Neuronal stem cell (in vitro differentiated cells): ENCODE data around the gene PLXNA4.

Experiments
- DNase-seq: peaks from one replicate; pipeline ENCODE4 v3.0.0-alpha.2; 2013; ENCODE audit warnings: low spot score
- H2AFZ ChIP-seq: one replicate; pipeline ENCODE4 v1.6.1; 2013; ENCODE audit warnings: mild to moderate bottlenecking, low read length, inconsistent platforms
- H2AK5ac ChIP-seq: 2 replicates; pipeline ENCODE4 v1.6.1; 2013; ENCODE audit warnings: low read depth, mild to moderate bottlenecking, inconsistent platforms, low read length, moderate library complexity, mixed read lengths
- H2BK120ac ChIP-seq: 2 replicates; pipeline ENCODE4 v1.6.1; 2013; ENCODE audit warnings: low read depth, mild to moderate bottlenecking, inconsistent platforms, low read length, moderate library complexity, mixed read lengths
- H2BK12ac ChIP-seq: one replicate; pipeline ENCODE4 v1.6.1; 2013; ENCODE audit warnings: low read length, inconsistent platforms
- H2BK15ac ChIP-seq: 2 replicates; pipeline ENCODE4 v1.6.1; 2013; ENCODE audit warnings: mild to moderate bottlenecking, low read length, inconsistent platforms, mixed read lengths
- H2BK5ac ChIP-seq: one replicate; pipeline ENCODE4 v1.6.1; 2013; ENCODE audit warnings: inconsistent platforms, mild to moderate bottlenecking, low read length, moderate library complexity
- H3K14ac ChIP-seq: one replicate; pipeline ENCODE4 v1.6.1; 2013; ENCODE audit warnings: low read length, inconsistent platforms
- H3K18ac ChIP-seq: 2 replicates; pipeline ENCODE4 v1.6.1; 2013; ENCODE audit warnings: low read length, inconsistent platforms
- H3K23ac ChIP-seq: 2 replicates; pipeline ENCODE4 v1.6.1; 2013; ENCODE audit warnings: low read depth, mild to moderate bottlenecking, mixed read lengths, low read length, inconsistent platforms; ENCODE audit not compliant: poor library complexity
- H3K27ac ChIP-seq: replicated peaks from 3 replicates; pipeline ENCODE4 v1.5.1; 2013; ENCODE audit warnings: low read length, inconsistent platforms
- H3K27me3 ChIP-seq, 3 experiments: 2 replicates each; pipeline ENCODE4 v1.6.1; 2013; ENCODE audit warnings: low read length in 3 of 3, mild to moderate bottlenecking in 2 of 3, inconsistent platforms in 1 of 3, low read depth in 1 of 3, mixed read lengths in 1 of 3, moderate library complexity in 1 of 3; ENCODE audit not compliant: control insufficient read depth in 3 of 3, insufficient read depth in 3 of 3
- H3K36me3 ChIP-seq, 2 donors: replicated peaks in 1 of 2; 2 replicates each; pipeline ENCODE4 v1.6.1; 2013; ENCODE audit warnings: low read length in 2 of 2; ENCODE audit not compliant: control insufficient read depth in 2 of 2, insufficient read depth in 2 of 2
- H3K4ac ChIP-seq: 2 replicates; pipeline ENCODE4 v1.6.1; 2013; ENCODE audit warnings: inconsistent platforms, mild to moderate bottlenecking, low read length, moderate library complexity
- H3K4me1 ChIP-seq, 2 donors: 1 replicate in 1 of 2; 2 replicates in 1 of 2; pipeline ENCODE4 v1.6.1; 2013; ENCODE audit warnings: low read length in 2 of 2, low read depth in 1 of 2; ENCODE audit not compliant: control insufficient read depth in 2 of 2, insufficient read depth in 1 of 2
- H3K4me2 ChIP-seq: one replicate; pipeline ENCODE4 v1.6.1; 2013; ENCODE audit warnings: mild to moderate bottlenecking, low read length, inconsistent platforms; ENCODE audit not compliant: insufficient read depth, poor library complexity, severe bottlenecking
- H3K4me3 ChIP-seq, 2 donors: 2 replicates each; pipeline ENCODE4 v1.5.1; 2013; ENCODE audit warnings: low read length in 2 of 2, mild to moderate bottlenecking in 2 of 2, inconsistent platforms in 1 of 2, moderate library complexity in 1 of 2
- H3K79me1 ChIP-seq: one replicate; pipeline ENCODE4 v1.6.1; 2013; ENCODE audit warnings: low read depth, mild to moderate bottlenecking, inconsistent platforms, low read length, moderate library complexity
- H3K9ac ChIP-seq: one replicate; pipeline ENCODE4 v1.6.1; 2013; ENCODE audit warnings: mild to moderate bottlenecking, low read depth, low read length, inconsistent platforms; ENCODE audit not compliant: poor library complexity
- H3K9me3 ChIP-seq, 2 donors: replicated peaks in 1 of 2; 2 replicates each; pipeline versions ENCODE3 to v1.6.1; 2013; ENCODE audit warnings: low read length in 2 of 2, mild to moderate bottlenecking in 2 of 2, inconsistent platforms in 1 of 2, low read depth in 1 of 2, mixed read lengths in 1 of 2, moderate library complexity in 1 of 2; ENCODE audit not compliant: control insufficient read depth in 2 of 2, insufficient read depth in 1 of 2
- H4K8ac ChIP-seq: one replicate; pipeline ENCODE4 v1.6.1; 2013; ENCODE audit warnings: low read depth, mild to moderate bottlenecking, inconsistent platforms, low read length, moderate library complexity
- H4K91ac ChIP-seq: one replicate; pipeline ENCODE4 v1.6.1; 2013; ENCODE audit warnings: low read length, low read depth, mild to moderate bottlenecking, inconsistent platforms; ENCODE audit not compliant: poor library complexity
- WGBS, 2 donors: extraction: QIAGEN DNeasy Blood & Tissue Kit; methylation state at CpG; one replicate each; pipeline ENCODE4 v1.1.7; 2013; ENCODE audit warnings: missing lambda C conversion rate in 2 of 2, mixed read lengths in 1 of 2; ENCODE audit not compliant: insufficient read length in 2 of 2, insufficient replicate concordance in 1 of 2; ENCODE audit errors: extremely low coverage in 2 of 2; 5-methylcytosine and 5-hydroxymethylcytosine counted together

The PLXNA4 gene

DNA sequence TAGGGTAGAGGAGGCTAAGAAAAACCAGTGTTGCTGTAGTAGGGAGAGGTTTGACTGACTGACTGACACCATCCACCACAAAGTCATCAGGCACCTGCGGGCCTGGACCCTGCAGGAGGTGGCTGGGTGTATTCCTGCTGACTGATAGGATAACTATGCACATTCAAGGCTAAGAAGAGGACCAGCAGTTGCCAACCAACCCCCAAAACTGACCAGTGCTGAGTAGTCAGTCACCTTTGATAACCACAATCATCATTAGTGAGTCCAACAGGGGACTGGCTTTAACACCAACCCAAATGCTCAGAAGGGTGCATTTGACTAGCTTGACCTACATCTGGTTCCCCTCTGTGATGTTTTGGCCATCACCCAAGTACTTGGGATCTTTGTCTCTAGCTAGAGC is 30.5 kb downstream of the PLXNA4 start:
- peaks cover 0 to 3% of the 10 kb centered on the region in 2 donors for H3K9me3 ChIP-seq
- no peak overlapping the region for H4K8ac ChIP-seq
- peaks cover 0 to 20% of the 10 kb centered on the region in 2 donors for H3K4me1 ChIP-seq
- no peaks in the 10 kb centered on the region for H3K79me1 ChIP-seq
- no peak overlapping the region for H3K14ac ChIP-seq
- no peak overlapping the region for H2BK120ac ChIP-seq
- H3K27ac ChIP-seq: no peak overlapping the region
- no peak overlapping the region for H4K91ac ChIP-seq
- H3K23ac ChIP-seq: no peak overlapping the region
- WGBS, 2 donors: no CpG with 5 or more reads among the region's 1 CpG
- H3K27me3 ChIP-seq: no peaks in the 10 kb centered on the region
- H3K9ac ChIP-seq: no peak overlapping the region
- H3K4me3 ChIP-seq: no peak overlapping the region
- H2BK15ac ChIP-seq: no peak overlapping the region
- H2BK5ac ChIP-seq: no peak overlapping the region
- no peaks in the 10 kb centered on the region for H3K36me3 ChIP-seq
- H3K18ac ChIP-seq: no peak overlapping the region
- H2BK12ac ChIP-seq: no peak overlapping the region
- H3K4ac ChIP-seq: no peak overlapping the region
- no peak overlapping the region for H2AFZ ChIP-seq
- DNase-seq: no peak
- H2AK5ac ChIP-seq: no peak overlapping the region
- H3K4me2 ChIP-seq: no peak overlapping the region

DNA sequence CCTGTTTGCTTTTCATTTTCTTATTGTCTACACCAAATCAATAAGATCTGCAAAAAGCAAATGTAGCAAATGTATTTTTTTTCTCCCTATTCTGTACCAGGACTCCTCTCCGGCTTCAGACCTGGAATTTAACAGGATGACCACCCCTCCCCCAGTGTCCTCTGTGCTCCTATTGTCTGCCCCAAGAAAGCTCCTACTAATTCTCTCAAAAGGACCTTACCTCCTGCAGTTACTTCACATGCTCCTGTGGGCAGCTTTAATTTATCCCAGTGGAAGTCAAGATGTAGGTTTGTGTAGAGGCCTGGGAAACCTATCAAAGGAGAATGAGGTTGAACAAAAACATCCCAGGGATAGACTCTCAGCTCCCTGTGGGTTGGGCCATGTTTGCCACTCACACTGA is 31.3 kb downstream of the PLXNA4 start:
- Histone ChIP-seq H3K23ac (no peak overlapping the region), H3K4me1 (peaks cover 0 to 18% of the 10 kb centered on the region in 2 donors), H2BK120ac (no peak overlapping the region), H3K9ac (no peak overlapping the region), H2BK15ac (no peak overlapping the region), H3K4ac (no peak overlapping the region), H4K91ac (no peak overlapping the region), H3K9me3 (no peaks in the 10 kb centered on the region), H2AK5ac (no peak overlapping the region), H3K4me3 (no peak overlapping the region), H4K8ac (no peak overlapping the region), H3K27me3 (no peaks in the 10 kb centered on the region), H3K14ac (no peak overlapping the region), H2BK5ac (no peak overlapping the region), H3K36me3 (no peaks in the 10 kb centered on the region), H2AFZ (no peak overlapping the region), H2BK12ac (no peak overlapping the region), H3K27ac (peak overlapping the region; percentile 60), H3K4me2 (no peak overlapping the region), H3K18ac (no peak overlapping the region), H3K79me1 (no peaks in the 10 kb centered on the region)
- peak; percentile 5 for DNase-seq
- no CpG with 5 or more reads among the region's 1 CpG for WGBS, 2 donors

- H3K36me3 ChIP-seq: no peaks in the 10 kb centered on the region
- no peak overlapping the region for H2AK5ac ChIP-seq
- no peak overlapping the region for H3K18ac ChIP-seq
- no peaks in the 10 kb centered on the region for H3K79me1 ChIP-seq
- no peak overlapping the region for H4K8ac ChIP-seq
- H4K91ac ChIP-seq: no peak overlapping the region
- H3K14ac ChIP-seq: no peak overlapping the region
- H2BK5ac ChIP-seq: no peak overlapping the region
- no peak overlapping the region for H3K4me3 ChIP-seq
- WGBS, 2 donors: no CpG with 5 or more reads among the region's 1 CpG
- no peak overlapping the region for H3K23ac ChIP-seq
- H3K9me3 ChIP-seq: no peaks in the 10 kb centered on the region
- no peak overlapping the region for H3K4me2 ChIP-seq
- no peak overlapping the region for H3K9ac ChIP-seq
- no peak for DNase-seq
- no peak overlapping the region for H2AFZ ChIP-seq
- H3K27ac ChIP-seq: no peak overlapping the region
- H3K4me1 ChIP-seq: peaks cover 0 to 19% of the 10 kb centered on the region in 2 donors
- no peaks in the 10 kb centered on the region for H3K27me3 ChIP-seq
- H2BK120ac ChIP-seq: no peak overlapping the region
- H2BK15ac ChIP-seq: no peak overlapping the region
- no peak overlapping the region for H3K4ac ChIP-seq
- H2BK12ac ChIP-seq: no peak overlapping the region
These were observed 32.2 kb downstream of the PLXNA4 start for GRCh38 chr7:132544025-132544424.

DNA sequence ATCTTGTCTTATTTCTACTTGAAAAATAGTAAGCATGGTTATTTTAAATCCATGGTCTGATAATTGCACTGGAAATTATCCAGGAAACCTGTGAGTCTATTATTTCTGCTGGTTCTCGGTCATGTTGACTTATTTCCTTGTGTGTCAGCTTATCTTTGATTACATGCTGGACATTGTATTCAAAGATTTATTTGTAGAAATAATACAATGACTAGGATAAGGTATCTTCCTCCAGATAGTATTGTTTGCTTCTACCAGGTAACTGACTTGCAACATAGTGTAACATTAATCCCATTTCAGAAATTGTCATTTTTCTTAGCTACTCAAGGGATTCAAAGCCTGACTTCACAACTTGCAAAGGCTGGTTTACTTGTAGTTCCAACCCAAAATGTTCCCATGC is 33.4 kb downstream of the PLXNA4 start:
- Histone ChIP-seq H3K14ac (no peak overlapping the region), H2BK15ac (no peak overlapping the region), H2AK5ac (no peak overlapping the region), H3K27me3 (no peaks in the 10 kb centered on the region), H3K27ac (no peak overlapping the region), H4K91ac (no peak overlapping the region), H3K9me3 (no peaks in the 10 kb centered on the region), H2BK5ac (no peak overlapping the region), H4K8ac (no peak overlapping the region), H3K4ac (no peak overlapping the region), H2AFZ (no peak overlapping the region), H3K9ac (no peak overlapping the region), H3K4me2 (no peak overlapping the region), H3K18ac (no peak overlapping the region), H2BK120ac (no peak overlapping the region), H3K4me1 (peaks cover 0 to 21% of the 10 kb centered on the region in 2 donors), H3K36me3 (no peaks in the 10 kb centered on the region), H3K23ac (no peak overlapping the region), H3K79me1 (no peaks in the 10 kb centered on the region), H3K4me3 (no peak overlapping the region), H2BK12ac (no peak overlapping the region)
- WGBS, 2 donors: no CpG with 5 or more reads among the region's 1 CpG
- no peak for DNase-seq
